DMS153 treated with DMSO at 0.1 percent for 48 hours (cell line): Measurements from ENCODE around the gene CDA.
"Not testable (repeated sequence)": the region's sequence is repeated elsewhere in the genome, so short reads cannot be mapped to it uniquely, and the experiment has no call there.

Source experiments
- DNase-seq: peaks from one replicate; lab custom pipeline; 2025; ENCODE audit not compliant: unreplicated experiment; lab: John Stamatoyannopoulos, UW

Gene CDA

DNA sequence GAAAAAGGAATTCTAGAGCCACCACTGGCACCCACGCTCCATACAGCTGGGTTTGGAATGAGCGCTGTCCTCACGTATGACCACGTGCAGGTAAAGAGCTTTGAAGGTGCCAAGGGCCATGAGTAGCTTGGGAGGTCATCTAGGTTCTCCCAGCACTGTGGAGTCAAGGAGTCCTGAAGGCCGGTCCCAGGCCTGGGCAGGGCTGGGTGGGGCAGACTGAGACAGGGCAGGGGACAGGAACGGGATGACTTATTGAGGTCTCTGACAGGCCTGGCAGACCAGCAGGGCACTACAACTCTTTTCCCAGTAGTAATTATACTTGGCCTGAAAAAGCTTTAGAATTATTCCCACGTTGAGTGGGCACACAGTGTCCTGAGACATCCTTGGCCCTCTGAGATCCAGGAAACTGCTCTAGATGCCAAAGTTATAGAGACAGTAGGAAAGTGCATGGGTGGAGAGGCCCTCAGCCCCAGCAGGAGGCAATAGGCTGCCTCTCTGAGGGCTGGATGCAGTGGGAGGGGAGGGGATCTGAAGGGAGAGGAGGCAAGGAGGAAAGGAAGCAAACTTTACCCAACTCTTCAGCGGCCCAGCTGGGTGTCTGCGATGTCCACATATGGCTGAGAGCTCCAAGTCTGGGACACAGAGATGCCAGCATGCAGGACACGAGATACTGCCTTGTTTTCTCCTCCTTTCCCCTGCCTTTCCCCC is 1.8 kb upstream of the CDA start:
- no peak for DNase-seq

DNA sequence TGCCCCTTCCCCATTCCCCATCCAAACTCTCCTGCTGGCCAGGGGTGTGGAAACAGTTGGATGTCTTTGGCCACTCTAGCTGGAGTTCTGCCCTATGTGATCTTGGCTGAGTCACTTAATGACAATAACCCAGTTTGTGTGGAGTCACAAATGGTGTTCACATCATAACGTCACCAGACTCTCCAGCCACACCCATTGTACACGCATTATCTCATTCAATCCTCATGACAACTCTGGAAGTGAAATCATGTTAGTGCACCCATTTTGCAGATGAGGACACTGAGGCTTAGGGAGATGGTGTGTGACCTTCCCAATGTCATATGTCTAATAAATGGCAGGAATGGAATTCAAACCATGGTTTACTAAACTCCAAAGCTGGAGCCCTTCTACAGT is 1.2 kb upstream of the CDA start:
- DNase-seq = no peak

GRCh38 chr1:20589331-20590278 is 708 bp downstream of the CDA start:
- DNase-seq = no peak

- DNase-seq = no peak
Measured at GRCh38 chr1:20590306-20590777, 1.4 kb downstream of the CDA start.

DNA sequence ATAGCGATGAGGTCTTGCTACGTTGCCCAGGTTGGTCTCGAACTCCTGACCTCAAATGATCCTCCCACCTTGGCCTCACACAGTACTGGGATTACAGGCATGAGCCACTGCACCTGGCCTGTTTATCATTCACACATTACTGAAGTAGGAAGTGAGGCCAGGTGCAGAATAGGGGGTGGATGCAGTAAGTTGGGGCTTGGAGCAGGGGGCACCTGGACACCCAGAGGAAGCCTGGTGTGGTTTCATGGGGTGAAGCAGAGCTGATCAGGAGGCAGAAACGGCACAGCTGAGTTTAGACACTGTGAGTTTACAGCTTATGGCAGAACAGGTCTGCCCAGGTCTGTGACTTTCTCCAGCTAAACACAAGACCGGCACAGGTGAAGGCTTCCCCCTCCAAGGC is 4.9 kb downstream of the CDA start:
- no peak for DNase-seq

- DNase-seq = no peak
Measured at GRCh38 chr1:20594746-20595145, 5.8 kb downstream of the CDA start.

GRCh38 chr1:20596106-20596505 is 7.2 kb downstream of the CDA start:
- DNase-seq = no peak

DNA sequence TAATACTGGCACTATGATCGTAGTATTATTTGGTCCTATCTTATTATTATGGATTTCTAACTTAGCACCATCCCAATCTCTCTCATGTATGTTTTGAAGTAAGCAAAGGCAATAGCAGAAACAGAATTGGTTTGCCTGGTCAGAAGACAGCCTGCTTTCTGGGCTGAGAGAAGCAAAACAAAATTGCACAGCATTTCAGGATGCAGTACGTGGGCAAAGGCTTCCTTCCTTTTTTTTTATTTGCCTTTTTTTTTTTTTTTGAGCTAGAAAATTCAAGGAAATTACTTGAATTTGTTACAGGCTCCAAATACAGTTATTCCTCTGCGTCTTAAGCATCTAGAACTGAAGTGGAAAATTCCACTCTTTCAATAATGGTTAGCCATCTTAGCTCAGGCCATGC is 8.8 kb downstream of the CDA start:
- no peak for DNase-seq

DNA sequence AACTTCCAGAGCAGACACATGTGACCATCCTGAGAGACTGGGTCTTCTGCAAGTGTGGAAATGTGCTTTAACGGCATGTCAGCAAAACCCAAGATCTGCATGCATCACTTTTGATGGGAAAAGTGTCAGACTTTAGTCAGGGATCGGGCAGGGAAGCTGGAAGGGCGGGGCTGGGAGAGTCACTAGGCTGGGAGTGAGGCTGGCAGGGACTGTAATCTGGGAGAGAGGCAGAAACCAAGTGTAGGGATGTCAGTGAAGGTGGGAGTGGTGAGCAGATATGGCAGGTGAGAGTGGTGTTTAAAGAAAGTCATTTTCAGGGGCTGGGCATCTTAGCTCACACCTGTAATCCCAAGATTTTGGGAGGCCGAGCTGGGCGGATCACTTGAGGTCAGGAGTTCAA is 11.3 kb downstream of the CDA start:
- DNase-seq = no peak

GRCh38 chr1:20601129-20601825 is 12.4 kb downstream of the CDA start:
- DNase-seq = no peak

DNA sequence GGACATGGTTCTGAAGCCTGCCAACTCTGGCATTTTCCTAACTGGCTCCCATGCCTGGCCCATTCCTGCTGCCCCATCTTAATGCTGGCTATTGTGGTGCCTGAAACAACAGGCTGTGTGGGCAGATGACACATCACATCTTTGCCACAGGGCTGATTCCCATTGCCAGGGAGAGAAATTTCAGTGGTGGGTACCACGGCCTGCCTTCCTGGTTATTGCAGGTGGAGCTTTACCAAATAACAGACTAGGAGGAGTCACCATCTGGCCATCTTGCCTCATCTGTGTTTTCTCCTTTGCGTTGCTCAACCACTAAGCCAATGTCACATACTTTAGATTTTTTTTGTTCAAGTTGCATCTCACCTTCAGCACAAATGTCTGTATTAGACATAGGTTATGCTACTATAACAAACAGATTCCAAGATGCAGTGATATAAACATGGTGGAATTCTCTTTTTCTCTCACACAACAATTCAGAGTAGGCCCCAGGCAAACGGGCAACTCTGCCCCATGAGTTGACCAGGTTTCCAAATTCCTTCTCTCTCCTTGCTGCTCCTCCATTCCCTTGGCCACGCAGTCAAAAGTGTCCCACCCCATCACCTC is 14.1 kb downstream of the CDA start:
- no peak for DNase-seq

DNA sequence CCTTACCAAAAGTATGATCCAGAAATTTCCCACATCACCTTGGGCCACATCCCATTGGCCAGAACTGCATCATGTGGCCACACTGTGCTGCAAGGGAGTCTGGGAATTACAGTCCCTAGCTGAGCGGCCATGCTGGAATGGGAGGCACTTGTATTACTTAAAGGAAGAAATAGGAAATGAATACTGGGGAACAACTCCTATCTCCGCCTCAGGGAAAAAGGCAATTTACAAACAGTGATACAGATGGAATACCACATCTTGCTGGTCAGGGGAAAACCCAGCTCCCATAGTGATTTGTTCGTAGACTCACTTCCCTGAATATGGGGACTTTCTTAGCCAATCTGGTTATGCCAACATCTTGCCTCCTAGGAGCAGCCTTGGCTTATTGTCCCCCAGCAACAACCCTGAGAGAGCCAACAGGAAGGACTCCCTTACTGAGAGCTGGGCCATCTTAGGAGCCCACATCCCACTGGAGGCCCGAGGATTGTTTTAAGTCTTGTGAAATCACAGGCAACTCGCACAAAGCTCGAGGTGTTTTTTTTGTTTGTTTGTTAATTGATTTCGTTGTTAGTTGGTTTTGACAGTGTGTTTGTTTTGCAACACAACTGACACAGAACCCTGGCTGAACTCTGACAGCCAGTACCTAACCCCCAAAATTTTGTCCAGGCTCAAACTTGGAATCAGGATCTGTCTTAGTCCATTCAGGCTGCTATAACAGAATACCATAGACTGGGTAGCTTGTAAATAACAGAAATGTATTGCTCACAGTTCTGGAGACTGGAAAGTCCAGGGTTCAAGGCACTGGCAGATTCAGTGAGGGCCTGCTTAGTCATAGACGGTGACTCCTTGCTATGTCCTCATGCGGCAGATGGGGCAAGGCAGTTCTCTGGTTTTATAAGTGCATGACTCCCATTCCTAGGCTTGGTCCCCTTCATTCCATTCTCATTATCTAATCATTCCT is 14.9 kb downstream of the CDA start:
- no peak for DNase-seq

DNA sequence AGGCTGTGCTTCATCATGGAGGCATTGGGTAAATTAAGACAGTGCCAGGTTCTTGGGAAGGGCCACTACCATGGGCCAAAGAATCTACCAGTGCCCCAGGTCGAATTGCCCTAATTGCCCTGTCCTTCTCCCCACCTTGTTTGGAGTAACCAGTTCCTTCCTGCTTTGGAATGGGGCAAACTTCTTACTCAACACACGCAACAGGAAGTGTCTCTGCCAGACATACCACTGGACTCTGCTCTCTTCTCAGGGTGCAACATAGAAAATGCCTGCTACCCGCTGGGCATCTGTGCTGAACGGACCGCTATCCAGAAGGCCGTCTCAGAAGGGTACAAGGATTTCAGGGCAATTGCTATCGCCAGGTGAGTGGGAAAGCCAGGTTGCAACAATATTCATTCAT is 15.8 kb downstream of the CDA start:
- no peak for DNase-seq

- DNase-seq = not testable (repeated sequence)
Measured at GRCh38 chr1:20606801-20607570, 18.1 kb downstream of the CDA start.

DNA sequence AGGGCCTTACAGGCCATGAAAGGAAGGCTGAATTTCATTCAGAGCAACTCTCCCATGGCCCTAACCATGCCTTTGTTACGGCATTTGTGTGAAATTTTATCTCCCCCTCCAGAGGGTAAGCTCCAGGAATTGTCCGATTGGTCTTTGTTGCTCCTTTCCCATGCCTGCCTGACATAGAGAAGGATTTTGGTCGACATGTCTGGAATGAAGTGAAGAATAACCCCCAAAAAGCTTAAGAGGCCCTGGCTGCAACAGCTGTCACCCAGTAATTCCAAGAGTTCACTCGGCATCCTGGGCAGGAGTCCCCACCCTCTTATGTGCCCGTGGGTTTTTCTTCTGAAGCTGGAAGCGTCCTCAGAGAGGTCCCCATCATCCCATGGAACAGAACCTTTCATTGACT is 20.6 kb downstream of the CDA start:
- no peak for DNase-seq

DNA sequence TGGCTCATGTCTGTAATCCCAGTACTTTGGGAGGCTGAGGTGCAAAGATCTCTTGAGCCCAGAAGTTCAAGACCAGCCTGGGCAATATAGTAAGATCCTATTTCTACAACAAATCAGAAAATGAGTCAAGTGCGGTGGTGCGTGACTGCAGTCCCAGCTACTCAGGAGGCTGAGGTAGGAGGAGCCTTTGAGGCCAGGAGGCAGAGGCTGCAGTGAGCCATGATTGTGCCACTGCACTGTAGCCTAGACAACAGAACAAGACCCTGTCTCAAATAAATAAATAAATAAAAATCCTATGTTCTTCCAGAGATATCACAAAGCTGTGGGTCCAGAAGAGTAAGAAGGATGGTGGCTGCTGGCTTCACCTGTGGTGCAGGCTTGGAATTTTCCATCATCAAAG is 22.1 kb downstream of the CDA start:
- no peak for DNase-seq

GRCh38 chr1:20611652-20612051 is 22.8 kb downstream of the CDA start:
- no peak for DNase-seq

DNA sequence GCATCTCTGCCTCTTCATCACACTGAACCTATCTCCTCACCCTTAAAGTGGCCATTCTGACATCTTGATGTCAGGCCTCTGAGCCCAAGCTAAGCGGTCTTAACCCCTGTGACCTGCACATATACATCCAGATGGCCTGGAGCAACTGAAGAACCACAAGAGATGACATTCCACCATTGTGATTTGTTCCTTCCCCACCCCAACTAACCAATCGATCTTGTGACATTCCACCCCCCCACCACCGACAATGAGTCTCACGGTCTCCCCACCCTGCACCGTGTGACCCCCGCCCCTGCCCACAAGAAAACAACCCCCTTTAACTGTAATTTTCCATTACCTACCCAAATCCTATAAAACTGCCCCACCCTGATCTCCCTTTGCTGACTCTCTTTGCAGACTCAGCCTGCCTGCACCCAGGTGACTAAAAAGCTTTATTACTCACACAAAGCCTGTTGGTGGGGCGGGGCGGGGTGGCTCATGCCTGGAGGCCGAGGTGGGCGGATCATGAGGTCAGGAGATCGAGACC is 23.4 kb downstream of the CDA start:
- no peak for DNase-seq

- no peak for DNase-seq
Measured at GRCh38 chr1:20614131-20614579, 25.3 kb downstream of the CDA start.
